WERI-Rb-1 (cell line): ENCODE measurements around the gene SYT8.

Experiments used
- DNase-seq: peaks from one replicate; pipeline ENCODE4 v3.0.0-alpha.2; 2020
- H3K27ac ChIP-seq: fragments of 250-450 bp; sonication (Bioruptor Pico); 2 replicates; pipeline ENCODE4 v1.5.1; 2020; ENCODE audit warnings: mild to moderate bottlenecking, moderate library complexity
- H3K27me3 ChIP-seq: fragments of 250-450 bp; sonication (Bioruptor Pico); 2 replicates; pipeline ENCODE4 v1.5.1; 2021; ENCODE audit warnings: mild to moderate bottlenecking, low read depth, moderate library complexity; ENCODE audit not compliant: insufficient read depth, severe bottlenecking
- H3K36me3 ChIP-seq: fragments of 250-450 bp; sonication (Bioruptor Pico); 2 replicates; pipeline ENCODE4 v1.5.1; 2020; ENCODE audit warnings: mild to moderate bottlenecking, moderate library complexity
- H3K4me3 ChIP-seq: 2 replicates; pipeline ENCODE4 v1.5.1; 2011; ENCODE audit warnings: low read depth, mild to moderate bottlenecking, control low read depth, low read length
- H3K9me3 ChIP-seq: fragments of 250-450 bp; sonication (Bioruptor Pico); 2 replicates; pipeline ENCODE4 v1.5.1; 2021; ENCODE audit warnings: mild to moderate bottlenecking, moderate library complexity; ENCODE audit not compliant: severe bottlenecking
- CTCF ChIP-seq: IDR thresholded peaks from 2 replicates; pipeline ENCODE4 v1.5.1; 2011; ENCODE audit warnings: low read depth, mild to moderate bottlenecking, control low read depth, inconsistent platforms, low read length

Gene SYT8

GRCh38 chr11:1862588-1863351 is 28.0 kb downstream of the SYT8 start:
- Histone ChIP-seq H3K36me3 (no peaks in the 10 kb centered on the region), H3K27me3 (peaks cover 88% of the 10 kb centered on the region), H3K4me3 (no peak overlapping the region), H3K9me3 (no peaks in the 10 kb centered on the region), H3K27ac (no peak overlapping the region)
- no peak for TF ChIP-seq CTCF
- DNase-seq = no peak

GRCh38 chr11:1863352-1864216 is 28.8 kb downstream of the SYT8 start:
- DNase-seq = no peak
- Histone ChIP-seq H3K36me3 (no peaks in the 10 kb centered on the region), H3K4me3 (no peak overlapping the region), H3K27me3 (peaks cover 88% of the 10 kb centered on the region), H3K9me3 (no peaks in the 10 kb centered on the region), H3K27ac (no peak overlapping the region)
- TF ChIP-seq CTCF = no peak

- H3K9me3 ChIP-seq = no peaks in the 10 kb centered on the region
- no peak overlapping the region for H3K27ac ChIP-seq
- H3K4me3 ChIP-seq = no peak overlapping the region
- peaks cover 88% of the 10 kb centered on the region for H3K27me3 ChIP-seq
- DNase-seq = no peak
- no peaks in the 10 kb centered on the region for H3K36me3 ChIP-seq
- no peak for TF ChIP-seq CTCF
These were observed 29.4 kb downstream of the SYT8 start for GRCh38 chr11:1864231-1864630.

GRCh38 chr11:1864831-1865665 is 30.3 kb downstream of the SYT8 start:
- TF ChIP-seq CTCF = no peak
- DNase-seq = no peak
- H3K36me3 ChIP-seq = no peaks in the 10 kb centered on the region
- no peak overlapping the region for H3K4me3 ChIP-seq
- no peak overlapping the region for H3K27ac ChIP-seq
- peaks cover 91% of the 10 kb centered on the region for H3K27me3 ChIP-seq
- no peaks in the 10 kb centered on the region for H3K9me3 ChIP-seq

- H3K27ac ChIP-seq = no peak overlapping the region
- peaks cover 92% of the 10 kb centered on the region for H3K27me3 ChIP-seq
- H3K4me3 ChIP-seq = no peak overlapping the region
- no peak for TF ChIP-seq CTCF
- no peak for DNase-seq
- H3K36me3 ChIP-seq = no peaks in the 10 kb centered on the region
- no peaks in the 10 kb centered on the region for H3K9me3 ChIP-seq
These were observed 31.4 kb downstream of the SYT8 start for GRCh38 chr11:1866226-1866625.
